Posterior vena cava (tissue), 2 donors: Measurements from ENCODE around the gene BFSP2. TPM values are rescaled to one million over a fixed set of nuclear protein-coding genes. Genes with fewer than 3 reads are reported as not detected.
"Not testable (repeated sequence)": the region's sequence is repeated elsewhere in the genome, so short reads cannot be mapped to it uniquely, and the experiment has no call there.

Source experiments
- DNase-seq: peaks from one replicate; pipeline ENCODE4 v3.0.0-alpha.2; 2020; ENCODE audit warnings: low spot score
- intact Hi-C, 2 donors: fragments of 100-400 bp; cut with DNase I; formaldehyde crosslinking; loops; one replicate each; pipeline versions ENCODE4 v1.14.1 to v1.14.2; 2022 to 2023
- total RNA-seq, 2 donors: library from RNA; stranded (reverse); fragmentation: NEBNext Ultra II Directional; extraction: Animal tissue kit (Norgen Biotek cat#: 25700); gene quantifications; one replicate each; pipeline ENCODE4 v1.2.1, GENCODE V29; 2021
- donor health status: DM: yes; HTN: yes; CAD: no.
- donor health status: DM: yes; HTN: yes; CAD: no.

The BFSP2 gene
- total RNA-seq, 2 donors from 2014 or later = not detected

DNA sequence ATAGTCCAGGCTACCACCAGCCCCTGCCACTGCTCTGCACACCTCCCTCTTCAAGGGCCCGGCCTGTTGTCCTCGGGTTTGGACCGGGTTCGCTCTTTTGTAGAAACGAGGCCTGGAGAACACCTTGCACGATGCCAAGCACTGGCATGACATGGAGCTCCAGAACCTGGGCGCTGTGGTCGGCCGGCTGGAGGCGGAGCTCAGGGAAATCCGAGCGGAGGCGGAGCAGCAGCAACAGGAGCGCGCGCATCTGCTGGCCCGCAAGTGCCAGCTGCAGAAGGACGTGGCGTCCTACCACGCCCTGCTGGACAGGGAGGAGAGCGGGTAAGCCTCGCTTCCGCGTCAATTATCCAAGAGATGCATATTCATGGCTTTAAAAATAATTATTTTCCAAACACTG, 72.4 kb downstream of the BFSP2 start:
- intact Hi-C loops = loop anchor here in 1 of 2 donors (10.0 kb wide), 1 partner anchor 103 kb away; the partner anchor contains the start of gene CDV3
- no peak for DNase-seq

DNA sequence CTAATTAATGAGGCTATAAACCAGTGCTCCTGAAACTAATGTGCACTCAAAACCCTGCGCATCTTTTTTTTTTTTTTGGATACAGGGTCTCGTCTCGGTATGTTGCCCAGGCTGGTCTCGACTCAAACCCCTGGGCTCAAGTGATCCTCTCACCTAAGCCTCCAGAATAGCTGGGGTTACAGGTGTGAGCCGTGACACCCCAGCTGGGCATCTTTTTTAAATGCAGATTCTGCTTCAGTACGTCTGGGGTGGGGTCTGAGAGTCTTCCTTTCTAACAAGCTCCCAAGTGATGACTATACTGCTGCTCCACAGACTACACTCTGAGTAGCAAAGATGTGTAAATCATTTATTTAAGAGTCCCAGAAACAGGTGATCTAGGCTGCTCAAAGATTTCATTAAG, 73.0 kb downstream of the BFSP2 start:
- DNase-seq = no peak
- intact Hi-C loops = loop anchor here in 1 of 2 donors (10.0 kb wide), 1 partner anchor 102 kb away; the partner anchor contains the start of gene CDV3

DNA sequence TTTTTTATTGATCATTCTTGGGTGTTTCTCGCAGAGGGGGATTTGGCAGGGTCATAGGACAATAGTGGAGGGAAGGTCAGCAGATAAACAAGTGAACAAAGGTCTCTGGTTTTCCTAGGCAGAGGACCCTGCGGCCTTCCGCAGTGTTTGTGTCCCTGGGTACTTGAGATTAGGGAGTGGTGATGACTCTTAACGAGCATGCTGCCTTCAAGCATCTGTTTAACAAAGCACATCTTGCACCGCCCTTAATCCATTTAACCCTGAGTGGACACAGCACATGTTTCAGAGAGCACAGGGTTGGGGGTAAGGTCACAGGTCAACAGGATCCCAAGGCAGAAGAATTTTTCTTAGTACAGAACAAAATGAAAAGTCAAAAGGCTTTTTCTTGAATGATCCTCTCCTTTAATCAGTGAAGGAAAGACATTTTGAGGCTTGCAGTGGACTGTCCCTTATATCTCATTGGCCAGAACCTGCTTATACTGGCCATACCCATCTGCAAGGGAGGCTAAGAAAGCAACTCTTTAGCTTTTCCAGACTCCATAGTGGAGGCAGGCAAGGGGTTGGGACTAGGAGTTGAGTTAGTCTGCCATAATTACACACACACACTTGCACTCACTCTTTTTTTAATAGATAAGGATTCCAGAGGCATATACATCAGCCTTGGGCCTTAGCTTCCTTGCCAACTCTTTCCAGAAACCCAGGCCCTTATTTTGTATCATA, 73.8 kb downstream of the BFSP2 start:
- not testable (repeated sequence) for DNase-seq
- intact Hi-C loops = loop anchor here in 1 of 2 donors (10.0 kb wide), 1 partner anchor 101 kb away; the partner anchor contains the start of gene CDV3

DNA sequence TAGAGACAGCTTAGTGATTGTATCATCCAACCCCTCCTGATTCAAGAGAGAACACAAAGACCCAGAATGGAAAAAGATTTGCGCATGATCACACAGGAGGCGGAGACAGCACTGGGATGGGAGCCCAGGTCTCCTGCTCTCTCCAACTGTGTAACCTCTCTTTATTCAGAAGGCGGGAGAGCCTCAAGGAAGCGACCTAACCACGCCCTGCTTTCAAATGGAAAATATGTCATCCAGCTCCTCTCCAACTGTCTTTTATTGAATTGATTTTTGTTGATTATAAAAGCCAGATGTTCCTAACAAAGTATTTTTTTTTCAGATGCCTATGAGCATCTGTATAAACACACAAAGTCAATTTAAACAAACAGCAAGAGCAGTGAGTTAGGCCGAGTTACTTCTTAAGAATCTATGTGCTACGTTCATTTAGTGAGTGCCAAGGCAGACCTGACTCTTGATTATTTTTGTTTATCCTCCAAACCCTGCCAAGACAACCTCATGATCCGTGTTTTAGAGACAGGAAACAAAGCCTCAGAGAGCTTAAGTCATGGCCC, 74.5 kb downstream of the BFSP2 start:
- intact Hi-C loops = loop anchor here in 1 of 2 donors (10.0 kb wide), 1 partner anchor 100 kb away; the partner anchor contains the start of gene CDV3
- peak; percentile 89 for DNase-seq

DNA sequence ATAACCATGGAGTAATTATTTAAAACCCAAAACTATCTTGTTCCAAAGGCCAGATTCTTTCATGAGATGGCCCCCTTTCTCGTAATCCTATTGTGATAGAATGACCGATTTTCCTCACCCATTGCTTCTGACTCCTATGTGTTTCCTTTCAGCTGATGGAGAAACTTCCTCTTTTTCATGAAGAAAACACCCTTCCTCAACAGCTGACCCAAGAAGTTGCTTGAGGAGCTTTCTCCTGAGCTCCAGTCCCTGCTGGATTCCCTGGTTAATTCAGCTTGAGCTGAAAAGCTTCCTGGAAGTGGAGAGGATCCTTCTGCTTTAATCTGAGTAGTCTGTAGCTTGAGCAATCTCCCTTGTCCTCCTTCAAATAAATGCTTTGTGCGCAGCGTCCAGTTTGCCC, 75.0 kb downstream of the BFSP2 start:
- no peak for DNase-seq
- intact Hi-C loops = loop anchor here in 1 of 2 donors (10.0 kb wide), 1 partner anchor 100 kb away; the partner anchor contains the start of gene CDV3

DNA sequence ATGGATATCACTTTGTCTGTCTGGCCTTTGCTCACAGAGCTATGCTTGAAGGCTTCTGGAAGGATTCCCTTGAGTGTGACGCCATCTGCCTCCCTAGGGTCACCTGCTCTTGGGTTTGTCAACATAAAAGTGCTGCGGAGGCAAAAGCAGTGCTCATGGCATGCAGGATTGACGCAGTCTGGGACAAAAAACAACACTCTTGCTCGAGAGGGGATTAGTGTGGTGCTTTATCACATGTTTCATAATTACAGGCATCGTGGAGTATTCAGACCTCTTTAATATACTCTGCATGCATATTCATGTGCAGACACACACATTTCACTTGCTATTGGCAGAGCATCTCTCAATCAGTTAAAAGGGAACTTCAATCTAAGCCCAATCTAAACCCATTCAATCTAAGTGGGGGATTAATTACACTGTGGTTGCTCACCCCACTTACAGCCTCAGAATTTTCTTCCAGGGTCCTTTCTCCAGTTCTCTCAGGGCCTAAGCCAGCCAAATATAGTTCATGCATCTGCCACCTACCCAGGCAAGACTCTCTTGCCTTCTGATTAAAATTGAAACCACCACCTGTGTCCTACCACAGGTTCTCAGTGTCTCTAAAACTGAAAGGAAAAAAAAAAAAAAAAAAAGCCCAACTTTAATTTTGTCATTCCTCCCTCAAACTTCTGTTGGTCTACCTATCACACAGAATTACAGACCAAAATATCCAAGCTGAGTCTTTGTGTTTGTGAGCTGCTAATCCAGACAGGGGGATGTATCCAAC, 75.6 kb downstream of the BFSP2 start:
- intact Hi-C loops = loop anchor here in 1 of 2 donors (10.0 kb wide), 1 partner anchor 99 kb away; the partner anchor contains the start of gene CDV3

DNA sequence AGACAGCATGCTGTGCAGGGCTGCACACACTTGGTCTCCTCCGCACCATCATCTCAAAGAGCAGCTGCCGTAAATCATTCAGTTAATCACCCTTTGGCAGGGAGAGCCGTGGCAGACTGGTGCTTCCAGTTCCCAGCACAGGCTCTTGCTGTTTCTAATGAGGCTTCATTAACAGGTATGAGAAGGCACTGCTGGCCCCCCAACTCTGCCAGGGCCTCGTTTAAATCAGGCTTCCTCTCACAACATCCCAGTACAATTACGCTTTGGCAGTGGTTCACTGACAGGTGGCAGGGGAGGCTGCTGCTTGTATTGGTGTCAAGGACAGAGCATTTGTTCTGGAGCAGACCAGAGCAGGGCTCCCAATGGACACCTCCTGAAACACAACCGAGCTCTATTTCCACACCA, 77.1 kb downstream of the BFSP2 start:
- intact Hi-C loops = loop anchor here in 1 of 2 donors (10.0 kb wide), 1 partner anchor 98 kb away; the partner anchor contains the start of gene CDV3
- no peak for DNase-seq

More for the DNA sequence above, 75.6 kb downstream of the BFSP2 start:
- no peak for DNase-seq

DNA sequence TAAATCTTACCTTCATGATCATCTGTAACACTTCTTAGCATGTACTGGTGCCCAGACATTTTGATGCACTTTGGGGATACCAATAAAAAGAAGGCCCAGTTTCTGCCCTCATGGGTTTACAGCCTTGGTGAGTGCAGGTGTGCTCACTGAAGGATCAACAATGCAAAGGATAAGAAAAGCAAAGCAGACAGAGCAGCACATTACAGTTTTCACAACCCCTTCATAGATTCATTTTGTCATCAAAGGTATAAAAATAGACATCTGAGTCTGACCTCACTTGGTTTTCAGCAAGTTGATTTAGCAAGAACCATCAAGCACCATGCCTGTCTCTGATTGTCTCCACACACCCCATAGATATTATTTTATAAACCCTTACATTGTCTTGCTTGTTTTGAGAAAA, 77.6 kb downstream of the BFSP2 start:
- DNase-seq = no peak
- intact Hi-C loops = loop anchor here in 1 of 2 donors (10.0 kb wide), 1 partner anchor 97 kb away; the partner anchor contains the start of gene CDV3

DNA sequence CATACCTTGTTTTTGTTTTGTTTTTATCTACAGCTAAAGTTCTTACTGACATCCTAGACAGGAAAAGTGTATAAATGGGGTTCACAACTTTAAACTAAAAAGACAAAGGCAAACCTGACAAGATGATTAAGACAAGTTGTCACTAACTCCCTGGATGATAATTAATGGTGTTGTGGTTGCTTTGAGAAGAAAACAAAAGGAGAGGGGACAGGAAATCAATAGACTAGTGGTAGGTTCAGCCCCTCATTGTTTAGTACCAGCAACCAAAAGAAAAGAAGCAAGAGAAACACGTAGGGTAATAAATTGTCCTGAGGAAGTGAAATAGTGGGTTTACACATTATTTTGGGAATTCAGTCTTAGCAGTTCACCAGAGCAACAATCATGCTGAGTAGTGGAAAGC, 78.8 kb downstream of the BFSP2 start:
- no peak for DNase-seq
- intact Hi-C loops = loop anchor here in 1 of 2 donors (10.0 kb wide), 1 partner anchor 96 kb away; the partner anchor contains the start of gene CDV3

DNA sequence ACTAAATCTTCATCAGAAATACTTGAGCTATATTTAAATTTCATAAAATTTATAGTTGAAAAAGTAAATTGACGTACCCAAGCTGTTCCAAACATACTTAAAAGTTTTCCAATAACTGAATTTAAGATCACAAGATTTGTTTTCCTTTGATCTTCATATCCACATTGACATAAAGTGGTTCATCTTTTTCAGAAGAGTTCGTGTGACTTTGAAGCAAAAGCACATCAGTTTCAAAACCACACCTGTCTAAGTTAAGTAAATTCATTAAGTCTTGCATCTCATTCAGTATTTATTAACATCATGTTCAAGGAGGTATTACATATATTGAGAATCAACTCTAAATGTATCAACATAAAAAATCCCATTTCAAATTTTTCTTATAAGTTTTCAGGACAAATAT, 79.5 kb downstream of the BFSP2 start:
- intact Hi-C loops = loop anchor here in 1 of 2 donors (10.0 kb wide), 1 partner anchor 95 kb away; the partner anchor contains the start of gene CDV3
- no peak for DNase-seq

DNA sequence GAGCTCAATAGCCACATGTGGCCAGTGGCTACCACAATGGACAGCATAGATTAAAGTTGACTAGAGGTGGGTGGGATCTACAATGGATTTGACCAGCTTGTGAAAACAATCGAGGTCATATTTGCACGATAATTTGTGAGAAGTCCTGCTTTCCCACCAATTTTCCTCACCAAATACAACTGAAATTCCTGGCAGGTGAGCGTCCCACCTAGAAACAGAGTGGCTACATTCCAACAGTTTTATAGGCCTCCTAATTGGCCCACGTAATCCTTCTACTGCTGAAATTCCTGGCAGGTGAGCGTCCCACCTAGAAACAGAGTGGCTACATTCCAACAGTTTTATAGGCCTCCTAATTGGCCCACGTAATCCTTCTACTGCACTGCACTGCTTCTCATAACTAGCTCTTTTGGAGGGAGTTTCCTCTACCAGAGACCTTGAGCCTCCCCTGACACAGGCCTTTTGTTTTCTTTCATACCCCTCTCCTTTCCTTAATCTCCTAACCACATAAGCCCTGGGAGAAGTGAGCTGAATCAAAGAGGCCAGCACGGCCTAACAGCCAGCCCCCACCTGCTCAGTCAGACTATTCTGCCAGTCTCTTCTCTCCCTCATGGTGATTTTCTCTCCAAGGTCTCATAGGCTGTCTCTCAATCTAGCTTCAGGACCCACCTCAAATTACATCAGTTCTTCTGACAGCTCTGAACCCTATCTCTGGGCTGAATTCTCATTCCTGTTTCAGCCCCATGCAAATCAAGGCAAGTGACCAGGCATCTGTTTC, 80.2 kb downstream of the BFSP2 start:
- intact Hi-C loops = loop anchor here in 1 of 2 donors (10.0 kb wide), 1 partner anchor 95 kb away; the partner anchor contains the start of gene CDV3
- no peak for DNase-seq

DNA sequence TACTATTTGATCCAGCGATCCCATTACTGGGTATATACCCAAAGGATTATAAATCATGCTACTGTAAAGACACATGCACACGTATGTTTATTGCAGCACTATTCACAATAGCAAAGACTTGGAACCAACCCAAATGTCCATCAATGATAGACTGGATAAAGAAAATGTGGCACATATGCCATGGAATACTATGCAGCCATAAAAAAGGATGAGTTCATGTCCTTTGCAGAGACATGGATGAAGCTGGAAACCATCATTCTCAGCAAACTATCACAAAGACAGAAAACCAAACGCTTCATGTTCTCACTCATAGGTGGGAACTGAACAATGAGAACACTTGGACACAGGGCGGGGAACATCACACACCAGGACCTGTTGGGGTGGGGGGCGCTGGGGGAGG, 82.6 kb downstream of the BFSP2 start:
- DNase-seq, intact Hi-C loops: not testable (repeated sequence)

DNA sequence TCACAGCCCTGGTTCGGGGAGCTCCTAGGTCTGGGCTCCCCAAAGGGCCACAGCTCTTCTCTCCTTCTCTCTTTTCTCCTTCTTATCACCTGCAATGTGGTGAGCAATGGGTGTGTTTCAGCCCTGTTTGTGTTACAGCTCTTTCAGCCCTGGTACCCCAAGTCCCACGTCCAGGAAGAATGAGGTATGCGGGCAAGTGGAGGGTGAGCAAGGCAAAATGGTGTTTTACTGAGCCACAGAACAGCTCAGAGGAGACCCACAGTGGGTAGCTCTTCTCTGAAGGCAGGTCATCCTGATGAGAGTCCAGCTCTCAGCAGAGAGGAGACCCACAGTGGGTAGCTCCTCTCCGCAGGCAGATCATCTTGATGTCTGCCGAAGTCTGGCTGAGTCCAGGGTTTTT, 86.8 kb downstream of the BFSP2 start:
- DNase-seq = no peak
- intact Hi-C loops = no loop called here

DNA sequence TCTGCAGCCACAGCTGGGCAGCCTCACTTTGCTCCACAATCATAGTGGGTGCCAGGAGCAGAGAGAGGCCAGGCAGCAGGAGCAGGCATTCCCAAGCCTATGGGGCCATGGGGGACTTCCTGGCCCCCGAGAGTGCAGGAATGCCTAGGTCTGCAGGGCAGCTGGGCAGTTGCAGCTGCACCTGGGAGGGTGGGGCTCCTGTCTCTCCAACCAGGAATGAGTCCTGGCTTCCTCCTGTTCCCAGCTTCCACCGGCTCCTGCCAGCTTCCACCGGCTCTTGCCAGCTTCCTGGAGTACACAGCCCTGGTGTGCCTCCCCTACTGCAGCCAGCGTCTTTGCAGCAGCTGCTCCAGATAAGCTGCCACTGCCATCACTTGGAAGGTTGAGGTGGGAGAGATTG, 87.3 kb downstream of the BFSP2 start:
- intact Hi-C loops = no loop called here
- no peak for DNase-seq

DNA sequence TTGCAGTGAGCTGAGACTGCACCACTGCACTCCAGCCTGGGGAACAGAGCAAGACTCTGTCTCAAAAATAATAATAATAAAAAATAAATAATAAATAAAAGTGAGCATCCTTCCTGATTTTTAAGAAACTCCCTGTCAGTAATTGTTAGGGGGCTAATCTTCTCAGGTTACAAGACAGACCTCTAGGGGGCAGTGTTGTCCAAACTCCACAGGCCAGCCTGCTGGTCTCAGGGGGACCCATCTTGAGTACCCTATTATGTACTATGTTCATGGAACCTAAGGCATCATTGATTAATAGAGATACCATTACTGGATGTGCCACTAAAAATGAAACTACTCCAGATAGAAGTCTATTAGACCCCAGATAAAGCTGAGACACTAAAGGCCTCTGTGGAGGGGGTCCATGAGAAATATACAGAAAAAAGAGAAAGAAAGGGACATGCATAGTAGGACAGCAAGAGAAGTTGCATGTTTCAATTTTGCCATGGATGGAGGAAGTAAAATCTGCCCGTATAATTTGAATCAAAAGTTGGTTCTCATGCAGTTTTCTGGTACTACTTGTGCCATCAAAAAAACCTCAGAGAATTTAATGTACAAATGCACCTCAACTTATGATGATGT, 88.2 kb downstream of the BFSP2 start:
- no peak for DNase-seq
- intact Hi-C loops = no loop called here

DNA sequence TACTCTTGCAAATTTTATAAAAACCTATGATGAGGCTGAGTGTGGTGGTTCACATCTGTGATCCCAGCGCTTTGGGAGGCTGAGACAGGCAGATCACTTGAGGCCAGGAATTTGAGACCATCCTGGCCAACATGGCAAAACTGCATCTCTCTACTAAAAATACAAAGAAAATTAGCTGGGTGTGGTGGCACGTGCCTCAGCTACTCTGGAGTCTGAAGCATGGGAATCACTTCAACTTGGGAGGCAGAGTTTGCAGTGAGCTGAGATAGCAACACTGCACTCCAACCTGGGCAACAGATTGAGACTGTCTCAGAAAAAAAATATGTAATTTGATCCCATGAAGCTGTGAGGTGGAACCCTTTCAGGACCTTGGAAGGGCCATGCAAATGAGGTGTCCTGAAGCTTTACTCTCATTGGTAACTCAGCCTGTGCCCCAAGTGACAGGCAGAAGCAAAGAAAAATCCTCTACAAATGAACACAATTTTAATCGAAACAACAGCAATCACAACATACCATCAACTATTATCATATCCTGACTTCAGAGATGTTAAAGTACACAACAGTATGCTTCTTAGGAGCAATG, 89.0 kb downstream of the BFSP2 start:
- DNase-seq = no peak
- intact Hi-C loops = no loop called here

DNA sequence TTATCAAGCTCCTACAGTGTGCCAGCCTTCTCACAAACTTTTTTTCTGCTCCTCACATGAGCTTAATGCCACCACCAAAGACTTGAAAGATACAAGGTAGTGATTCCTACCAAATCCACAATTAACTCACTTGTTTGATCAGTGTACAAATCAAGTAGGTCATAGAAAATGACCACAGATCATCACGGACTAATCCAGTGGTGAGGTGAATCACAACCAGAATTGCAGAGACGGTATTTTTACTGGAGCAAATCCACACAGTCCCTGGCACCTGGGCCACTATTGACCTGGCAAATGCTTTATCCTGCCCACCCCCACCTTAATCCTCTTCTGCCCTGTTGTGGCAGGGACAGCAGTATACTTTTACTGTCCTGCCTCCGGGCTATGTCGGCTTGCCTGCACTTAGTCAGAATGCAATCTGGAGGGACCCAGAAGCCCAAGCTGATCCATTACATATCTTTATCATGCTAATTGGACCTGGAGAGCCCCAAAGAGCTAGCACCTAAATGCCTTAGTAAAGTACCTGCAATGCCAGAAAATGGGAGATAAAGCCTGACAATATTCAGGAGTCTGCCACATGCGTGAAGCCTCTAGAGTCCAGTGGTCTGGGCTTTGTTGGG, 89.7 kb downstream of the BFSP2 start:
- intact Hi-C loops = no loop called here
- no peak for DNase-seq
